ENCODE results near the gene CENPH.
"Not testable (repeated sequence)": the region's sequence is repeated elsewhere in the genome, so short reads cannot be mapped to it uniquely, and the experiment has no call there.

Gene CENPH

DNA sequence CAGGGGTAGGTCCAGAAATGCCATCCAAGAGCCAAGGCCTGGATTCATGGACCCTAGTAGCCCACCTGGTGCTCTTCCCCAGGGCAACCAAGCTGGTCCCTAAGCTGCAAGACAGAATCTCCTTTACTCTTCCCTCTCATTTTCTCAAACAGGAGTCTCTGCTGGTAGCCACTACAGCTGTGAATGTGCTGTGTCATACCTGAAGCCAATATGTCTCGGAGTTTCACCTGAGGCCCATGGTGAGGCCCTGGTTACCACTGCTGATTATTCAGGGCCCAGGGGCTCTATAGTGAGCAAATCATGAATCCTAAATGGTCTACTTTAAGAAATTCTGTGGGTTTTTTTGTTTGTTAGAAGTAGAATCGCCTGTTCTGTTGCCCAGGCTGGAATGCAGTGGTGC lies 61.2 kb downstream of the CENPH start:
- DNase-seq = no peak

DNA sequence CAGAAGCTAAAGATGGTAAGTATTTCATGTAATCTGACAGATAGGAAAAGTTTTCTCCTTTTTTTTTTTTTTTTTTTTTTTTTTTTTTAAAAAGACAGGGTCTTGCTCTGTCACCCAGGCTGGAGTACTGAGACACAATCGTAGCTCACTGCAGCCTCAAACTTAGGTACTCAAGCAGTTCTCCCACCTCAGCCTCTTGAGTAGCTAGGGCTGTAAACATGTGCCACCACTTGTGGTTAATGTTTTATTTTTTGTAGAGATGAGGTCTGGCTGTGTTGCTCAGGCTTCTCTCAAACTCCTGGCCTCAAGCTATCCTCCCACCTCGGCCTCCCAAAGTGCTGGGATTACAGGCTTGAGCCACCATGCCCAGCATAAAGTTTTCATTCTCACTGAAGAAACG lies 63.1 kb downstream of the CENPH start:
- no peak for DNase-seq

- DNase-seq = not testable (repeated sequence)
Measured at GRCh38 chr5:69255940-69256339, 66.6 kb downstream of the CENPH start.

DNA sequence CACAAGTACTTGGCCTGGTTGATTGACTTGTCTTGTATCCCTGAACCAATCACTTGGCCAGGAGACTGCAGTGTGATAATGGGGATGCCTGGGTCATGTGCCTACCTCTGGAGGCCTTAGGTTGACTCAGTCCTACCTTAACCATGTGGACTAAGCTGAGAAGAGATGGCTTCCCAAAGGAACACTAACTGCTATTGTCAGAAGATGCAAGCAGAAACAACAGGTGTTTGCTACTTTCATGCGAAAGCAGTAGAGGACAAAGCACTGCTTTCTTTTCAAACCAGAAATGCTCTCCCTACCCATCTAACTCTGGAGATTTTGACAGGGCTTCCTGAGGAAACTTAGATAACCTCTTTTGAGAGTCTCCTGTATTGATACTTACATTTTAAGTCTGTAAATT lies 68.2 kb downstream of the CENPH start:
- no peak for DNase-seq

Data from hypothalamus (tissue), 51 donors.